T-helper 2 cell treated with Interferon-gamma antibody and Interleukin-4, amounts not matched to agents 100 ng/mL and 5 ng/mL, for 36 hours (primary cell): ENCODE measurements around the gene TNFSF15. TPM values are rescaled to one million over a fixed set of nuclear protein-coding genes. Genes with fewer than 3 reads are reported as not detected.
"Not testable (repeated sequence)": the region's sequence is repeated elsewhere in the genome, so short reads cannot be mapped to it uniquely, and the experiment has no call there.

ENCODE experiments used
- intact Hi-C: fragments of 100-400 bp; cut with micrococcal nuclease; formaldehyde crosslinking; loops from one replicate; pipeline ENCODE4 v1.15.1; 2023
- total RNA-seq: library from RNA; stranded (reverse); gene quantifications from 2 replicates; pipeline ENCODE4 v1.2.3, GENCODE V29; 2022

The TNFSF15 gene
- total RNA-seq, 1 donor from 2014 or later = 0.73 TPM

GRCh38 chr9:114756920-114757319 lies 48.9 kb downstream of the TNFSF15 start:
- intact Hi-C loops = no loop called here

- intact Hi-C loops = no loop called here
Observed at GRCh38 chr9:114754581-114754980, 51.3 kb downstream of the TNFSF15 start.

GRCh38 chr9:114746591-114747346 lies 59.1 kb downstream of the TNFSF15 start:
- intact Hi-C loops = no loop called here

GRCh38 chr9:114745879-114746550 lies 59.8 kb downstream of the TNFSF15 start:
- intact Hi-C loops = no loop called here

GRCh38 chr9:114745108-114745848 lies 60.6 kb downstream of the TNFSF15 start:
- intact Hi-C loops = no loop called here

- intact Hi-C loops = no loop called here
Observed at GRCh38 chr9:114743446-114743845, 62.4 kb downstream of the TNFSF15 start.

GRCh38 chr9:114742947-114743346 lies 62.9 kb downstream of the TNFSF15 start:
- intact Hi-C loops = no loop called here

- intact Hi-C loops = not testable (repeated sequence)
Observed at GRCh38 chr9:114741521-114741920, 64.3 kb downstream of the TNFSF15 start.

- intact Hi-C loops = loop anchor here (1.0 to 5.0 kb wide), 5 partner anchors 48 to 276 kb away; no protein-coding TSS in a partner anchor
Observed at GRCh38 chr9:114738581-114739316, 67.1 kb downstream of the TNFSF15 start.

- intact Hi-C loops = loop anchor here (1.0 to 5.0 kb wide), 3 partner anchors 47 to 189 kb away; no protein-coding TSS in a partner anchor
Observed at GRCh38 chr9:114737847-114738246, 68.0 kb downstream of the TNFSF15 start.

GRCh38 chr9:114737118-114737517 lies 68.7 kb downstream of the TNFSF15 start:
- intact Hi-C loops = loop anchor here (5.0 kb wide), 1 partner anchor 190 kb away; no protein-coding TSS in a partner anchor

GRCh38 chr9:114735704-114736103 lies 70.1 kb downstream of the TNFSF15 start:
- intact Hi-C loops = loop anchor here (1.0 to 5.0 kb wide), 2 partner anchors 16 to 192 kb away; no protein-coding TSS in a partner anchor

GRCh38 chr9:114735139-114735538 lies 70.7 kb downstream of the TNFSF15 start:
- intact Hi-C loops = loop anchor here (1.0 to 5.0 kb wide), 2 partner anchors 16 to 192 kb away; no protein-coding TSS in a partner anchor

Other genes with a start within 250 kb of the TNFSF15 start
- gene ATP6V1G1, start 218.3 kb downstream of the TNFSF15 start, total RNA-seq = 76.6 and 77.6 TPM in 2 replicates
- 17.0 and 17.5 TPM in 2 replicates for gene TMEM268, start 194.7 kb downstream of the TNFSF15 start, total RNA-seq
- gene TEX53, start 148.2 kb downstream of the TNFSF15 start, total RNA-seq = not detected in 2 replicates
- 0.30 TPM in 1 of 2 replicates, not detected in the other for gene TEX48, start 123.8 kb downstream of the TNFSF15 start, total RNA-seq
- gene TNFSF8, start 124.6 kb upstream of the TNFSF15 start, total RNA-seq = 48.5 and 51.1 TPM in 2 replicates